KOPT-K1 (cell line): ENCODE results near the gene RAE1.

Experiments
- H3K27ac ChIP-seq: fragments of 200-600 bp; sonication (generic); 2 replicates; pipeline ENCODE4 v1.5.1; 2016; ENCODE audit warnings: antibody characterized with exemption, mild to moderate bottlenecking, low read depth, low read length; ENCODE audit not compliant: poor library complexity, severe bottlenecking
- H3K36me3 ChIP-seq: fragments of 200-600 bp; sonication (generic); 2 replicates; pipeline ENCODE4 v1.5.1; 2017; ENCODE audit warnings: antibody characterized with exemption, mild to moderate bottlenecking, low read length, moderate library complexity; ENCODE audit not compliant: insufficient read depth
- H3K9me3 ChIP-seq: fragments of 200-600 bp; sonication (generic); 2 replicates; pipeline ENCODE4 v1.5.1; 2017; ENCODE audit warnings: antibody characterized with exemption, low read length, mild to moderate bottlenecking; ENCODE audit not compliant: insufficient read depth, poor library complexity, severe bottlenecking

RAE1 gene

GRCh38 chr20:57404419-57405072 is 53.5 kb downstream of the RAE1 start:
- Histone ChIP-seq H3K27ac (no peak overlapping the region), H3K9me3 (no peaks in the 10 kb centered on the region), H3K36me3 (peaks cover 15% of the 10 kb centered on the region; the same call in 1 of the 2 replicates)

- Histone ChIP-seq H3K9me3 (no peaks in the 10 kb centered on the region), H3K36me3 (peaks cover 14% of the 10 kb centered on the region; the same call in 1 of the 2 replicates), H3K27ac (no peak overlapping the region)
These were observed 54.4 kb downstream of the RAE1 start for GRCh38 chr20:57405236-57406016.

DNA sequence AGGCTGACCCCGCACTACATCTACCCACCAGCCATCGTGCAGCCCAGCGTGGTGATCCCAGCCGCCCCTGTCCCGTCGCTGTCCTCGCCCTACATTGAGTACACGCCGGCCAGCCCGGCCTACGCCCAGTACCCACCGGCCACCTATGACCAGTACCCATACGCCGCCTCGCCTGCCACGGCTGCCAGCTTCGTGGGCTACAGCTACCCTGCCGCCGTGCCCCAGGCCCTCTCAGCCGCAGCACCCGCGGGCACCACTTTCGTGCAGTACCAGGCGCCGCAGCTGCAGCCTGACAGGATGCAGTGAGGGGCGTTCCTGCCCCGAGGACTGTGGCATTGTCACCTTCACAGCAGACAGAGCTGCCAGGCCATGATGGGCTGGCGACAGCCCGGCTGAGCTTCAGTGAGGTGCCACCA is 56.5 kb downstream of the RAE1 start:
- H3K36me3 ChIP-seq, result peaks cover 14% of the 10 kb centered on the region; the same call in 1 of the 2 replicates
- H3K9me3 ChIP-seq, result no peaks in the 10 kb centered on the region
- no peak overlapping the region for H3K27ac ChIP-seq

DNA sequence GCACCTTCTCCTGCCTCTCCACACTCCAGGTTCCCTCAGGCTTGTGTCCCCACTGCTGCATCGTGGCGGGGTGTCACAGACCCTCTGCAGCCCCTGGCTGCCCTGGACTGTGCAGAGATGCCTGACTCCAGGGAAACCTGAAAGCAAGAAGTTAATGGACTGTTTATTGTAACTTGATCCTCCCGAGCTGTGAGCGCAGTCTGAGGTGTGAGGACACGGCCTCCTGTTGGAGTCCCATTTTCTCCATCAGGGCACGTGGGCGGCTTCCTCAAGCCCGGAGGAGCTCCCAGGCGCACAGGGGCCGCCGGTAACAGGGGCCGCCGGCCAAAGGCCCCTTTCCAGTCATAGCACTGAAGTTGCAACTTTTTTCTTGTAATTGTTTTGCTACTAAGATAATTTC is 57.1 kb downstream of the RAE1 start:
- H3K9me3 ChIP-seq, result no peaks in the 10 kb centered on the region
- H3K36me3 ChIP-seq, result peaks cover 14% of the 10 kb centered on the region; the same call in 1 of the 2 replicates
- no peak overlapping the region for H3K27ac ChIP-seq

DNA sequence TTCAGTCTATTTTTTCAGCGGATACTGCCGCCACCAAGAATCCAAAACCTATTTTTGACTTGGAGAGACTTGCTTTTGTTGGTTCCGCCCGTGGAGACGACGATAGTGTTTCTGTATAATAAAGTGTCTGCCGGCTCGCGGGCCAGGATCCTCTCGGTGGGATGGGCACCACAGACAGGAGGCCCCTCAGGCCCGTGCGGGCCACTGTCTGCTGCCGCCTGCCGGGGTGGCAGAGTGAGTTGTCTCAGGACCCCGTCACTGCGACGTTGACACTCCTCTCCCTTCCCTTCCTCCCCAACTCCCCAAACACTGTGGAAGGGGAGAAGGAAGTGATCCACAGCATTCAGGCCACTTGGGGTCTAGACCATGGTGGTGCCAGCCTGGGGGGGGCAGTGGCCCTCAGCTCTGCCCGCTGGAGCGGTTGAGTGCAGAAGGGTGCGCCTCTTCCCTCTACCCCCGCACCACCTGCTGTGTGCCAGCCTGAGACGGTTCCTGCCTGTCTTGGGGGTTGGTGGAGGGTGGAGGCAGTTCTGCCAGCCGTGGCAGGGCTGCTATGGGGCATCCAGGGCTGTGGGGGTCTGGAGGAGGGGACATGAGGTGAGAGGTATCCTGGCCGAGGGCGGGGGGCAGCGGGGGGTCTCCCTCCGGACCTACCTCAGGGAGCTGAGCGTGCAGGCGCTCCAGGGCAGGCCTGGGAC is 57.6 kb downstream of the RAE1 start:
- peaks cover 14% of the 10 kb centered on the region; the same call in 1 of the 2 replicates for H3K36me3 ChIP-seq
- no peaks in the 10 kb centered on the region for H3K9me3 ChIP-seq
- no peak overlapping the region for H3K27ac ChIP-seq

DNA sequence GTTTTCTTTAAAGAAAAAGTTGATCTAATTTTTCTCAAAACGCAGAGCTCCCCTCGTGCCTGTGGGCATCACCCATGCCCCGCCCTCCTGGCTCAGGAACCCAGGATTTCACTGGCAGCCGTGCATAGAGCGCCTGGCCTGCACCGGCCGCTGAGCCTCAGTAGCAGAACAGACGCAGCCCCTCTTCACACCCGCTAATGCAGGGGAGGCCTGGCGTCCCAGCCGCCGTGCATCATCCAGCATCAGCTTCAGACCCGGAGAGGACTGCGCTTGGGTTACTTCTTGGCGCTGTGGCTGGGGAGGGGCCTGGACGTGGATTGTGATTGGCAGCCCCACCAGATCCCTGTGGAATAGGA is 58.2 kb downstream of the RAE1 start:
- H3K9me3 ChIP-seq, result no peaks in the 10 kb centered on the region
- H3K27ac ChIP-seq, result no peak overlapping the region
- H3K36me3 ChIP-seq, result peaks cover 14% of the 10 kb centered on the region; the same call in 1 of the 2 replicates

DNA sequence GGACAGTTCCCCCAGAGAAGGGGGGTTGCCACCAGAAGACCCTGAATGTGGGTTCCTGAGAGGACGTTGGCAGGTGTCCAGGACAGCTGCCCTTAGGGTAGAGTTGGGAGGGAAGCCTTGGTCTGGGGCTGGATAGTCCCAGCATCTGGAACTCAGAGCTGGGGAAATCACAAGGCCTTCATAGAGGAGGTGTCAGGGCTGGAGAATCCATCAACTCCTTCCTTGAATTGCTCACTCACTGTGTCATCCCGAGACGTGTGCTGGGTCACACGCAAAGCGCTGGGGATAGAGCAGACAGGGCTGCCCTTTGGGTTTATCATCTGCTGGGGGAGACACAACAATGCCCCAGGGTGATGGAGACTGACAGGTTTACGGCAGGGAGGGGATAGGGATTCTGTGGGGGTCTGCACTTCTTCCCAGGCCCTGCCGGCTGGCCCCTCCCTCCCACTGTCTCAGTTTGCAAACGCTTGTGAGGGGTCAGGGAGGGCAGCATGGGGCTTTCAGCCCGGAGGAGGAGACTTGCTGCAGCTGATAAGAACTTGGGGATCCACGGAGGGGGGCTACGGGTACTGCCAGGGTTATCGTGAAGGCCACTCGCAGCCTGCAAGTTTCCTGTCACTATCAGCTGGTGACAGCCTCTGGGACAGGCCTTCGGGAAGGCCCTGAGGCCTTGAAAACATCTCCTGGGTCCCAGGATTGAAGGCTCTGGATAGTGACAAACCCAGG is 58.8 kb downstream of the RAE1 start:
- Histone ChIP-seq H3K27ac (no peak overlapping the region), H3K36me3 (peaks cover 14% of the 10 kb centered on the region; the same call in 1 of the 2 replicates), H3K9me3 (no peaks in the 10 kb centered on the region)

- H3K9me3 ChIP-seq, result no peaks in the 10 kb centered on the region
- H3K36me3 ChIP-seq, result peaks cover 14% of the 10 kb centered on the region; the same call in 1 of the 2 replicates
- no peak overlapping the region for H3K27ac ChIP-seq
These were observed 59.4 kb downstream of the RAE1 start for GRCh38 chr20:57410398-57410920.

DNA sequence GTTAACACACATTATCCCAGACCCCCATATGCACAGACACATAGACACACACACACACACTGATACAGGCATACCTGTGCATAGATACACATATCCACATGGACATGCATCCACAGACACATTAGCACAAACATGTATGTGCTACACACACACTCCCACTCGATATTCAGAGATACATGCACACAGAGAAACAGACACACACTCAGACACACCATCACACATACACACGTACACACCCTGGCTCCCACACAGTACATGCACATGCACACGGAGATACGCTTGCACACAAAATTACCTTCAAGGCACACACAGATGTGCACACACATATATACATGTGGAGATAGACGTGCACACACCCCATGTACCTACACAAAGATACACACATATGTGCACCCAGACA is 59.9 kb downstream of the RAE1 start:
- Histone ChIP-seq H3K36me3 (peaks cover 14% of the 10 kb centered on the region; the same call in 1 of the 2 replicates), H3K27ac (no peak overlapping the region), H3K9me3 (no peaks in the 10 kb centered on the region)

- Histone ChIP-seq H3K9me3 (no peaks in the 10 kb centered on the region), H3K27ac (no peak overlapping the region), H3K36me3 (peaks cover 14% of the 10 kb centered on the region; the same call in 1 of the 2 replicates)
These were observed 60.6 kb downstream of the RAE1 start for GRCh38 chr20:57411406-57412283.

- no peak overlapping the region for H3K27ac ChIP-seq
- no peaks in the 10 kb centered on the region for H3K9me3 ChIP-seq
- peaks cover 14% of the 10 kb centered on the region; the same call in 1 of the 2 replicates for H3K36me3 ChIP-seq
These were observed 61.4 kb downstream of the RAE1 start for GRCh38 chr20:57412347-57413029.

- Histone ChIP-seq H3K9me3 (no peaks in the 10 kb centered on the region), H3K27ac (no peak overlapping the region), H3K36me3 (peaks cover 7% of the 10 kb centered on the region; the same call in 1 of the 2 replicates)
These were observed 62.9 kb downstream of the RAE1 start for GRCh38 chr20:57413986-57414385.

- H3K27ac ChIP-seq, result no peak overlapping the region
- H3K36me3 ChIP-seq, result no peaks in the 10 kb centered on the region
- H3K9me3 ChIP-seq, result no peaks in the 10 kb centered on the region
These were observed 64.0 kb downstream of the RAE1 start for GRCh38 chr20:57414867-57415592.
